ENCODE measurements around the gene ANAPC7. TPM values are rescaled to one million over a fixed set of nuclear protein-coding genes. Genes with fewer than 3 reads are reported as not detected.

ANAPC7 gene, protein sequence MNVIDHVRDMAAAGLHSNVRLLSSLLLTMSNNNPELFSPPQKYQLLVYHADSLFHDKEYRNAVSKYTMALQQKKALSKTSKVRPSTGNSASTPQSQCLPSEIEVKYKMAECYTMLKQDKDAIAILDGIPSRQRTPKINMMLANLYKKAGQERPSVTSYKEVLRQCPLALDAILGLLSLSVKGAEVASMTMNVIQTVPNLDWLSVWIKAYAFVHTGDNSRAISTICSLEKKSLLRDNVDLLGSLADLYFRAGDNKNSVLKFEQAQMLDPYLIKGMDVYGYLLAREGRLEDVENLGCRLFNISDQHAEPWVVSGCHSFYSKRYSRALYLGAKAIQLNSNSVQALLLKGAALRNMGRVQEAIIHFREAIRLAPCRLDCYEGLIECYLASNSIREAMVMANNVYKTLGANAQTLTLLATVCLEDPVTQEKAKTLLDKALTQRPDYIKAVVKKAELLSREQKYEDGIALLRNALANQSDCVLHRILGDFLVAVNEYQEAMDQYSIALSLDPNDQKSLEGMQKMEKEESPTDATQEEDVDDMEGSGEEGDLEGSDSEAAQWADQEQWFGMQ
- 40.9 and 53.2 TPM in 2 replicates for total RNA-seq

DNA sequence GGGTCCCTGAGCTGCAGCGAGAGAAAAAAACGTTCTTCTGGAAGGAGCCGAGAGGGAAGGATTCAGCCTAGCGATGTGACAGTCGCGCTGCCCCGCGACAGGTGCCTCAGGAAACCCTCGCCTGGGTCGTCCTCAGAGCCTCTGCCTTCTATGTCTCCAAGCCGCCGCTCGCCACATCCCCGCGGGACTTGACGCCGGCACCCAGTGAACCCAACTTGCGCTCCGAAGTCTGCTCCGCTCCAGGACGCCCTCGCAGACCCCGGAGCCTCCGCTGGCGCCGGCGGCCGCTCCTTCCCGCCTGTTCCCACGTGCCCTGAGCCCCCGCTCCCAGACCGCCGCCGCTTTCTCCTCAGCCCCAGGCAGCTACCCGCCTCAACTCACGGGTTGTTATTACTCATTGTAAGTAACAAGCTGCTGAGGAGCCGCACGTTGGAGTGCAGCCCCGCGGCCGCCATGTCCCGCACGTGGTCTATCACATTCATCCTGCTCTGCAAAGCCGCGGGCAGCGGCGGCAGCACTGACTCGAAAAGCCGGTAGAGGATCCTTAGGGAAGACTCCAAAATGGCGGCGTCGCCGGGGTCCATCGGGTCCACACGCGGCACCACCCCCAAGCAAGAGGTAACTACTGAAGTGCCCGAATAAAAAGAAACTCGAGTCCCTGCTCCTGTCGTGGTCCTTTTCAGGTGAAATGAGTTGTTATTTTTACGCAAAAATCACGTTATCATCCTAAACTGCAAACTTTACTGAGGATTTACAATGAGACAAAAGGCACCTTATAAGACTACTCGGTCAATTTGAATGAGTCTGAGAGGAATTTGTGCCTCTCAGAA, at the start of gene ANAPC7:
Gene ANAPC7, minus strand, starts transcription at position 563 of the 830 bp plus-strand sequence. Its CDS starts 81 bp downstream, at position 482.

DNA sequence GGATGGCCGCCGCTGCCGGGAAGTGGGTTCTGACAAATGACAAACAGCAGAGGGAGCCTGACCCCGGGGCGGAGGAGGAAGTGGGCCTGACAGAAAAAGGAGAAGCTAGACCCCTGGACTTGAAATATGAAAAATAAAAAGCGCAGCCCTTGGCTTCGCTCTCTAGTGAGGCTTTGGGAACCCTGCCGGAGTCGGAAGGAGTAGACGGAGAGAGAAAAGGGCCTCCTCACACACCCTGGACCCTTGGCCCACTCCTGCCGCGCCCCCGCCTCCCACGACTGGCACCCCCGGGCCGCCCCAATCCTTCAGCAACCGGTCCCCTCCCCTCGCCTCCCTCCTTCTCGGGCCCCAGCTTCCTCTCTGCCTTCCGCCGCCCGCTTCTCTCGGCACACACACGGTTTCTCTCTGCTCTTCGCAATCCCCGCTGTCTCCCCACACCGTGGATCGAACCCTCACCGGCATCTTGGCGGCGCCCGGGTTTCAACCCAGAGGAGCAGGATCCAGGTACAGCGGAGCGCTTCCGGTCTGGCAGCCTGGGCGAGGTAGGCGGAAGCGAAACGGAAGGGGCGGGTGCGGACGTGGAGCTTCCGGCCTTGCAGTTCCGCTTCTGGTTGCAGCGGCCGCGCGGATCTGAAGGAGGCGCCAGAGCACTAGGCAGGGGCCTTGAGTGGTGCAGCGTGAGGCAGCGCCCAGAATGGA, 46.4 kb upstream of the ANAPC7 start, which contains the start of gene ARPC3:
Gene ARPC3, minus strand, starts transcription at position 539 of the 699 bp plus-strand sequence. Its CDS starts 77 bp downstream, at position 462.

Other genes starting within 250 kb of the ANAPC7 start
- 200 and 258 TPM in 2 replicates for gene ATP2A2, start 122.5 kb downstream of the ANAPC7 start, total RNA-seq
- 659 and 775 TPM in 2 replicates for gene ARPC3, start 46.6 kb upstream of the ANAPC7 start, total RNA-seq
- gene GPN3, start 64.5 kb upstream of the ANAPC7 start, total RNA-seq: 17.0 and 20.9 TPM in 2 replicates
- gene FAM216A, start 65.1 kb upstream of the ANAPC7 start, total RNA-seq: 6.7 and 12.1 TPM in 2 replicates
- gene VPS29, start 98.4 kb upstream of the ANAPC7 start, total RNA-seq: 92.9 and 96.6 TPM in 2 replicates
- 0.49 TPM in 1 of 2 replicates, not detected in the other for gene RAD9B, start 98.6 kb upstream of the ANAPC7 start, total RNA-seq
- 7.1 and 9.6 TPM in 2 replicates for gene PPTC7, start 179.6 kb upstream of the ANAPC7 start, total RNA-seq
- gene TCTN1, start 210.4 kb upstream of the ANAPC7 start, total RNA-seq: 13.5 and 17.8 TPM in 2 replicates

Data from airway epithelial cell (primary cell).